HepG2 (cell line): ENCODE results near the gene GEMIN4. TPM values are rescaled to one million over a fixed set of nuclear protein-coding genes. Genes with fewer than 3 reads are reported as not detected.

Experiments
- AKNA ChIP-seq: sonication (generic); formaldehyde crosslinking; IDR thresholded peaks from 2 replicates; pipeline ENCODE4 v1.4.0; 2020; ENCODE audit warnings: missing genetic modification reagents, borderline replicate concordance
- ATF7-NPFF ChIP-seq: sonication (generic); formaldehyde crosslinking; IDR thresholded peaks from 2 replicates; pipeline ENCODE4 v1.8.1; 2023; ENCODE audit warnings: mild to moderate bottlenecking, low read depth, missing genetic modification reagents, moderate library complexity
- BCL6 ChIP-seq: IDR thresholded peaks from 2 replicates; pipeline ENCODE4 v1.6.1; 2016; ENCODE audit warnings: missing genetic modification reagents, missing compliant biosample characterization
- BRCA1 ChIP-seq: sonication (generic); formaldehyde crosslinking; IDR thresholded peaks from 2 replicates; pipeline ENCODE4 v1.4.0; 2020; ENCODE audit warnings: missing genetic modification reagents
- CAMTA2 ChIP-seq: sonication (generic); formaldehyde crosslinking; IDR thresholded peaks from 2 replicates; pipeline ENCODE4 v1.4.0; 2020; ENCODE audit warnings: mild to moderate bottlenecking, missing genetic modification reagents, borderline replicate concordance
- HDAC6 ChIP-seq: fragments of 200-600 bp; sonication (generic); IDR thresholded peaks from 2 replicates; pipeline ENCODE4 v1.7.0; 2017; ENCODE audit warnings: mild to moderate bottlenecking, antibody characterized with exemption, low read length, low read depth
- MAF1 ChIP-seq: sonication (generic); formaldehyde crosslinking; IDR thresholded peaks from 2 replicates; pipeline ENCODE4 v1.5.0; 2020; ENCODE audit warnings: missing genetic modification reagents, borderline replicate concordance
- MTF2 ChIP-seq: sonication (generic); formaldehyde crosslinking; IDR thresholded peaks from 2 replicates; pipeline ENCODE4 v1.5.0; 2020; ENCODE audit warnings: missing genetic modification reagents, borderline replicate concordance
- TEAD2 ChIP-seq: sonication (generic); formaldehyde crosslinking; IDR thresholded peaks from 2 replicates; pipeline ENCODE4 v1.9.0; 2021; ENCODE audit warnings: missing genetic modification reagents
- TERF1 ChIP-seq: sonication (generic); formaldehyde crosslinking; IDR thresholded peaks from 2 replicates; pipeline ENCODE4 v1.8.0; 2022; ENCODE audit warnings: mild to moderate bottlenecking, missing genetic modification reagents, moderate library complexity
- ZBTB7B ChIP-seq: sonication (generic); formaldehyde crosslinking; IDR thresholded peaks from 2 replicates; pipeline ENCODE4 v1.4.0; 2020; ENCODE audit warnings: missing genetic modification reagents
- ZMYM4 ChIP-seq: sonication (generic); formaldehyde crosslinking; IDR thresholded peaks from 2 replicates; pipeline ENCODE4 v1.8.1; 2023; ENCODE audit warnings: mild to moderate bottlenecking, missing genetic modification reagents
- ZNF34 ChIP-seq: sonication (generic); formaldehyde crosslinking; IDR thresholded peaks from 2 replicates; pipeline ENCODE4 v1.4.0; 2020; ENCODE audit warnings: mild to moderate bottlenecking, missing genetic modification reagents, borderline replicate concordance
- ZNF446 ChIP-seq: sonication (generic); formaldehyde crosslinking; IDR thresholded peaks from 2 replicates; pipeline ENCODE4 v1.5.0; 2020; ENCODE audit warnings: mild to moderate bottlenecking, missing genetic modification reagents
- ZNF678 ChIP-seq: sonication (generic); formaldehyde crosslinking; IDR thresholded peaks from 2 replicates; pipeline ENCODE4 v1.4.0; 2020; ENCODE audit warnings: mild to moderate bottlenecking, missing genetic modification reagents
- polyA plus RNA-seq, 8 experiments: library from polyadenylated mRNA; depleted of rRNA in 3 of 8; stranded (reverse) in 7 of 8; unstranded in 1 of 8; fragments of >200 nt; fragmentation: Illumina TruSeq in 4 of 8; extraction: Trizol in 4 of 8; gene quantifications; 2 replicates each; pipeline versions ENCODE4 v1.2.1 to v1.2.3, GENCODE V29; 2011 to 2016; ENCODE audit warnings: low read depth in 4 of 8, missing spikeins in 1 of 8, mixed read lengths in 1 of 8; ENCODE audit not compliant: insufficient read depth in 1 of 8
- total RNA-seq, 5 experiments: library from RNA; depleted of rRNA; stranded (reverse); fragments of >200 nt; fragmentation: Illumina TruSeq; extraction: Trizol; gene quantifications; 2 replicates each; pipeline ENCODE4 v1.2.3, GENCODE V29; 2016; ENCODE audit warnings: low read depth in 1 of 5
- TF ChIP-seq, protein P1 (sequence below): sonication (generic); formaldehyde crosslinking; conservative IDR thresholded peaks from 2 replicates; pipeline ENCODE4 v1.4.0; 2020; ENCODE audit warnings: mild to moderate bottlenecking, missing genetic modification reagents, moderate library complexity
- TF ChIP-seq, protein P2 (sequence below): IDR thresholded peaks from 2 replicates; pipeline ENCODE4 v1.6.1; 2016; ENCODE audit warnings: missing biosample characterization, missing genetic modification reagents, low read depth

The GEMIN4 gene
- total and polyA plus RNA-seq, 2 of the 13 experiments (the other 11 are each of a cell fraction or from before 2014, with no cell fraction given), result 10.8 to 22.7 TPM

DNA sequence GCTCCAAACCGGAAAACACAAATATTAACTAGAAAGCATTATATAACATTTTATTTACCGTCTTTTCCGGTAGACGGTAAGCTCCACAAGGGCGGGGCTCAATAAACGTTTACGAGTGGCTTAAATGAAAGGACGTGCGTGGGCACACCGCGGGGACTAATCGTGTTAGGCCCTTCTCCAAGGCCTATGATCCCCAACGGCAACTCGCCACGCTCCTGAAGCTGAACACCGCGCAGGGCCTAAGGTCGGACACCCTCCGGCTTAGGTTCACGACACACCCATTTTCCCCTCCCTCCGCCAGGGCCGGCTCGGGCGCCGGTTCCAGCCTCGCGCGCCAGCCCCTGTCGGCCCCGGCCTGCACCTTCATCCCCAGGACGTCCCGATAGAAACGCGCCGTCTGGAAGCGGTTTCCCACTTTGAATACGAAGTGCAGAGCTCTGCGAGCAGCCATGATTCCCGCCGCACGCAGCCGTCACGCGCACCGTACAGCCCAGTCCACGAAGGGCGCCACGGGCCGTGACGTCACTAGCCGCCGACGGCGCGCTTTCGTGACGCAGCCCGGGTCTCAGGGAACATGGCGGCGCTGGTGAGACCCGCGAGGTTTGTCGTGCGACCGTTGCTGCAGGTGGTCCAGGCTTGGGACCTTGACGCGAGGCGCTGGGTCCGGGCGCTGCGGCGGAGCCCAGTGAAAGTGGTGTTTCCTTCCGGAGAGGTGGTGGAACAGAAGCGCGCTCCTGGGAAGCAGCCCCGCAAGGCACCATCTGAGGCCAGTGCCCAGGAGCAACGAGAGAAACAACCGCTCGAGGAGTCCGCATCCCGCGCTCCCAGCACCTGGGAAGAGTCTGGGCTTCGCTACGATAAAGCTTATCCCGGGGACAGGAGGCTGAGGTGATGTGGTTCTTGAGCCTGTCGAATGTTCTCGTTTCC, 30.0 kb upstream of the GEMIN4 start, which contains the start of the genes GLOD4 and MRM3 (continued):
- TF ChIP-seq AKNA (CRISPR knock-in tag), result no peak
- peak; percentile 26; the same call in 1 of the 2 replicates for TF ChIP-seq ZNF678 (CRISPR knock-in tag)
- peak; percentile 94 for TF ChIP-seq ATF7-NPFF (CRISPR knock-in tag)
- TF ChIP-seq HDAC6, result no peak
- peak; percentile 82 for TF ChIP-seq ZMYM4 (CRISPR knock-in tag)
- peak; percentile 77; the same call in 1 of the 2 replicates for TF ChIP-seq ZNF446
- TF ChIP-seq ZNF34 (CRISPR knock-in tag), result 0 out of 2 replicates have a peak, but pooled peaks have one; percentile 34
- 0 out of 2 replicates have a peak, but pooled peaks have one; percentile 71 for TF ChIP-seq CAMTA2 (CRISPR knock-in tag)
- no peak for TF ChIP-seq BRCA1 (CRISPR knock-in tag)
- TF ChIP-seq, protein P1, sequence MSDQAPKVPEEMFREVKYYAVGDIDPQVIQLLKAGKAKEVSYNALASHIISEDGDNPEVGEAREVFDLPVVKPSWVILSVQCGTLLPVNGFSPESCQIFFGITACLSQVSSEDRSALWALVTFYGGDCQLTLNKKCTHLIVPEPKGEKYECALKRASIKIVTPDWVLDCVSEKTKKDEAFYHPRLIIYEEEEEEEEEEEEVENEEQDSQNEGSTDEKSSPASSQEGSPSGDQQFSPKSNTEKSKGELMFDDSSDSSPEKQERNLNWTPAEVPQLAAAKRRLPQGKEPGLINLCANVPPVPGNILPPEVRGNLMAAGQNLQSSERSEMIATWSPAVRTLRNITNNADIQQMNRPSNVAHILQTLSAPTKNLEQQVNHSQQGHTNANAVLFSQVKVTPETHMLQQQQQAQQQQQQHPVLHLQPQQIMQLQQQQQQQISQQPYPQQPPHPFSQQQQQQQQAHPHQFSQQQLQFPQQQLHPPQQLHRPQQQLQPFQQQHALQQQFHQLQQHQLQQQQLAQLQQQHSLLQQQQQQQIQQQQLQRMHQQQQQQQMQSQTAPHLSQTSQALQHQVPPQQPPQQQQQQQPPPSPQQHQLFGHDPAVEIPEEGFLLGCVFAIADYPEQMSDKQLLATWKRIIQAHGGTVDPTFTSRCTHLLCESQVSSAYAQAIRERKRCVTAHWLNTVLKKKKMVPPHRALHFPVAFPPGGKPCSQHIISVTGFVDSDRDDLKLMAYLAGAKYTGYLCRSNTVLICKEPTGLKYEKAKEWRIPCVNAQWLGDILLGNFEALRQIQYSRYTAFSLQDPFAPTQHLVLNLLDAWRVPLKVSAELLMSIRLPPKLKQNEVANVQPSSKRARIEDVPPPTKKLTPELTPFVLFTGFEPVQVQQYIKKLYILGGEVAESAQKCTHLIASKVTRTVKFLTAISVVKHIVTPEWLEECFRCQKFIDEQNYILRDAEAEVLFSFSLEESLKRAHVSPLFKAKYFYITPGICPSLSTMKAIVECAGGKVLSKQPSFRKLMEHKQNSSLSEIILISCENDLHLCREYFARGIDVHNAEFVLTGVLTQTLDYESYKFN (CRISPR knock-in tag), result peak; percentile 43
- TF ChIP-seq ZBTB7B (CRISPR knock-in tag), result peak; percentile 73; the same call in 1 of the 2 replicates
- TF ChIP-seq, protein P2, sequence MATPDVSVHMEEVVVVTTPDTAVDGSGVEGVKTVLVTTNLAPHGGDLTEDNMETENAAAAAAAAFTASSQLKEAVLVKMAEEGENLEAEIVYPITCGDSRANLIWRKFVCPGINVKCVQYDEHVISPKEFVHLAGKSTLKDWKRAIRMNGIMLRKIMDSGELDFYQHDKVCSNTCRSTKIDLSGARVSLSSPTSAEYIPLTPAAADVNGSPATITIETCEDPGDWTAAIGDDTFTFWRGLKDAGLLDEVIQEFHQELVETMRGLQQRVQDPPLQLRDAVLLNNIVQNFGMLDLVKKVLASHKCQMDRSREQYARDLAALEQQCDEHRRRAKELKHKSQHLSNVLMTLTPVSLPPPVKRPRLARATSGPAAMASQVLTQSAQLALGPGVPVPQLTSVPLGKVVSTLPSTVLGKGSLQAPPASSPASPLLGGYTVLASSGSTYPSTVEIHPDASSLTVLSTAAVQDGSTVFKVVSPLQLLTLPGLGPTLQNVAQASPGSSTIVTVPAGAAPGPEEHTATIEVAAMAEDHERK, result peak; percentile 85
- TF ChIP-seq BCL6 (CRISPR knock-in tag), result peak; percentile 69
- TF ChIP-seq TEAD2 (CRISPR knock-in tag), result no peak
- 0 out of 2 replicates have a peak, but pooled peaks have one; percentile 33 for TF ChIP-seq MTF2 (CRISPR knock-in tag)
- no peak for TF ChIP-seq TERF1
- TF ChIP-seq MAF1, result no peak
